HFF-Myc (cell line): Measurements from ENCODE around the gene KLK12.

ENCODE experiments used
- DNase-seq: peaks from one replicate; pipeline ENCODE4 v3.0.0-alpha.2; 2011; ENCODE audit warnings: low read depth; ENCODE audit errors: extremely low read depth
- H3K4me3 ChIP-seq: replicated peaks from 2 replicates; pipeline ENCODE4 v1.5.1; 2011; ENCODE audit warnings: low read depth, mild to moderate bottlenecking, control low read depth, low read length
- TF ChIP-seq, protein P1 (sequence below): IDR thresholded peaks from 2 replicates; pipeline ENCODE4 v1.5.1; 2012; ENCODE audit warnings: mild to moderate bottlenecking, low read depth, low read length, control low read depth; ENCODE audit errors: missing control alignments

The KLK12 gene

DNA sequence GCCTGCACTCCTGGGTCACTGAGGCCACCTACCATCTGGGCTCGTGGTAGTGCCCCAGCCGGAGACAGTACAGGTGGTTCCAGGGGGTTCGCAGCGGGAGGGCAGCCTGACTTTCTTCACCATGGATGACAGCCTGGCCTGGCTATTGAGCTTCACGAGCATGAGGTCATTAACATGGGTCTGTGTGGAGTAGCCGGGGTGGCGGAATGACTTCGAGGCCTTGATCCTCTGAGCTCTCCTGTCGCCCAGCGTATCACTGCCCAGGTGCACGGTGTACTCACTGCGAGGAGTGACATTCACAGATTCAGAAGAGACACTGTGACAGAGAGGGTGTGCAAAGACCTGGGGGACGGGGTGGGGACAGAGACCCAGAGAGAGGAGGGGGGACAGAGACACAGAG lies 54.6 kb downstream of the KLK12 start:
- DNase-seq: no peak
- TF ChIP-seq, protein P1, sequence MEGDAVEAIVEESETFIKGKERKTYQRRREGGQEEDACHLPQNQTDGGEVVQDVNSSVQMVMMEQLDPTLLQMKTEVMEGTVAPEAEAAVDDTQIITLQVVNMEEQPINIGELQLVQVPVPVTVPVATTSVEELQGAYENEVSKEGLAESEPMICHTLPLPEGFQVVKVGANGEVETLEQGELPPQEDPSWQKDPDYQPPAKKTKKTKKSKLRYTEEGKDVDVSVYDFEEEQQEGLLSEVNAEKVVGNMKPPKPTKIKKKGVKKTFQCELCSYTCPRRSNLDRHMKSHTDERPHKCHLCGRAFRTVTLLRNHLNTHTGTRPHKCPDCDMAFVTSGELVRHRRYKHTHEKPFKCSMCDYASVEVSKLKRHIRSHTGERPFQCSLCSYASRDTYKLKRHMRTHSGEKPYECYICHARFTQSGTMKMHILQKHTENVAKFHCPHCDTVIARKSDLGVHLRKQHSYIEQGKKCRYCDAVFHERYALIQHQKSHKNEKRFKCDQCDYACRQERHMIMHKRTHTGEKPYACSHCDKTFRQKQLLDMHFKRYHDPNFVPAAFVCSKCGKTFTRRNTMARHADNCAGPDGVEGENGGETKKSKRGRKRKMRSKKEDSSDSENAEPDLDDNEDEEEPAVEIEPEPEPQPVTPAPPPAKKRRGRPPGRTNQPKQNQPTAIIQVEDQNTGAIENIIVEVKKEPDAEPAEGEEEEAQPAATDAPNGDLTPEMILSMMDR: no peak
- H3K4me3 ChIP-seq: no peak overlapping the region

DNA sequence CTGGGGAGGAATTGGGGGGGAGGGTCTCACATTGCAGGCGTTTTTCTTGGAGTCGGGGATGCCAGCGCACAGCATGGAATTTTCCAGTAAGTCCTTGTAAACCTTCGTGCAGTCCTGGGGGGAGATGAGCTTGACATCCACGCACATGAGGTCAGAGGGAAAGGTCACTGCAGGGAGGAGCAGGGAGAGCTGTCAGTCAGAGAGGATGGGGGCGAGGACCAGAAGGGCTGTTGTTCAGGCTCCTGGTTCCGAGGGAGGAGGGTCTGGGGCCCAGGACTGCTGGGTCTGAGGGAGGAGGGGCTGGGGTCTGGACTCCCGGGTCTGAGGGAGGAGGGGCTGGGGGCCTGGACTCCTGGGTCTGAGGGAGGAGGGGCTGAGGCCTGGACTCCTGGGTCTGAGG lies 55.0 kb downstream of the KLK12 start:
- no peak overlapping the region for H3K4me3 ChIP-seq
- TF ChIP-seq, protein P1: no peak
- no peak for DNase-seq
